Endothelial cell of umbilical vein (primary cell): ENCODE measurements around the gene WDR11. TPM values are rescaled to one million over a fixed set of nuclear protein-coding genes. Genes with fewer than 3 reads are reported as not detected.

ENCODE experiments used
- BruUV-seq: library from RNA; stranded (reverse); fragments of 400-500 nt; replicated peaks from 2 replicates; lab custom pipeline; 2021; lab: Mats Ljungman, UMichigan
- CTCF ChIA-PET: fragments of 300-600, 350-600 bp; sonication (Branson Sonifier 250); formaldehyde crosslinking; loops from one replicate; lab custom pipeline; 2021; ENCODE audit warnings: antibody characterized with exemption, inconsistent platforms; lab: Charles Lee
- POLR2A ChIA-PET: fragments of 300-600, 350-600 bp; sonication (Branson Sonifier 250); formaldehyde crosslinking; loops from one replicate; lab custom pipeline; 2021; ENCODE audit warnings: antibody characterized with exemption, inconsistent platforms; lab: Charles Lee
- DNase-seq: peaks from one replicate; pipeline ENCODE4 v3.0.0-alpha.2; 2011; ENCODE audit warnings: low read depth, low spot score
- FAIRE-seq: peaks from 2 replicates; lab custom pipeline; 2011; peaks lifted over from hg19 to GRCh38; lab: Jason Lieb, UNC
- H2AFZ ChIP-seq: 2 replicates; pipeline ENCODE4 v1.6.0; 2012; ENCODE audit warnings: low read depth, low read length, control low read depth, inconsistent platforms
- H3K27ac ChIP-seq: 2 replicates; pipeline ENCODE4 v1.5.1; 2011; ENCODE audit warnings: low read depth, mild to moderate bottlenecking, control low read depth, low read length, moderate library complexity; ENCODE audit not compliant: insufficient read depth
- H3K27me3 ChIP-seq, 2 experiments: 2 replicates each; pipeline versions ENCODE4 v1.6.0 to v1.6.1; 2011; ENCODE audit warnings: low read length in 2 of 2, mixed read lengths in 1 of 2; ENCODE audit not compliant: control insufficient read depth in 2 of 2, insufficient read depth in 2 of 2
- H3K36me3 ChIP-seq, 2 experiments: 2 replicates in 1 of 2; 3 replicates in 1 of 2; pipeline ENCODE4 v1.5.1; 2011; ENCODE audit warnings: low read length in 2 of 2, mild to moderate bottlenecking in 1 of 2, moderate library complexity in 1 of 2; ENCODE audit not compliant: control insufficient read depth in 2 of 2, insufficient read depth in 2 of 2; ENCODE audit errors: extremely low read depth in 1 of 2
- H3K4me1 ChIP-seq: 3 replicates; pipeline ENCODE4 v1.5.1; 2011; ENCODE audit warnings: mild to moderate bottlenecking, low read length; ENCODE audit not compliant: control insufficient read depth, insufficient read depth; ENCODE audit errors: extremely low read depth
- H3K4me2 ChIP-seq: 2 replicates; pipeline ENCODE4 v1.6.1; 2011; ENCODE audit warnings: low read length, control low read depth, mixed read lengths; ENCODE audit not compliant: insufficient read depth
- H3K4me3 ChIP-seq, 3 experiments: fragments of 200-600 bp in 1 of 3; sonication (generic), shearing (Covaris generic) in 1 of 3; replicated peaks in 1 of 3; 2 replicates each; pipeline ENCODE4 v1.5.1; 2011 to 2016; ENCODE audit warnings: control low read depth in 3 of 3, low read length in 3 of 3, mild to moderate bottlenecking in 2 of 3, inconsistent platforms in 1 of 3, low read depth in 1 of 3, moderate library complexity in 1 of 3; ENCODE audit not compliant: insufficient read depth in 1 of 3
- H3K79me2 ChIP-seq: 2 replicates; pipeline ENCODE4 v1.6.0; 2012; ENCODE audit warnings: low read length, inconsistent platforms; ENCODE audit not compliant: control insufficient read depth, insufficient read depth
- H3K9ac ChIP-seq: replicated peaks from 2 replicates; pipeline ENCODE3; 2011; ENCODE audit warnings: low read length, control low read depth; ENCODE audit not compliant: insufficient read depth; ENCODE audit errors: extremely low read depth
- H3K9me1 ChIP-seq: replicated peaks from 3 replicates; pipeline ENCODE4 v1.6.0; 2011; ENCODE audit warnings: mild to moderate bottlenecking, low read length; ENCODE audit not compliant: control insufficient read depth, insufficient read depth; ENCODE audit errors: extremely low read depth
- H3K9me3 ChIP-seq: replicated peaks from 2 replicates; pipeline ENCODE4 v1.5.1; 2012; ENCODE audit warnings: low read length, inconsistent platforms; ENCODE audit not compliant: control insufficient read depth, insufficient read depth
- H4K20me1 ChIP-seq: replicated peaks from 2 replicates; pipeline ENCODE3; 2011; ENCODE audit warnings: mild to moderate bottlenecking, low read length; ENCODE audit not compliant: control insufficient read depth, insufficient read depth; ENCODE audit errors: extremely low read depth
- EZH2 ChIP-seq: IDR thresholded peaks from 2 replicates; pipeline ENCODE4 v1.6.1; 2012; ENCODE audit warnings: borderline replicate concordance, low read depth, mild to moderate bottlenecking, moderate library complexity, low read length, inconsistent platforms; ENCODE audit not compliant: severe bottlenecking
- FOS ChIP-seq: IDR thresholded peaks from 2 replicates; pipeline ENCODE4 v1.6.1; 2011; ENCODE audit warnings: mild to moderate bottlenecking, low read length, moderate library complexity, borderline replicate concordance; ENCODE audit not compliant: insufficient read depth
- GATA2 ChIP-seq: IDR thresholded peaks from 2 replicates; pipeline ENCODE4 v1.7.0; 2011; ENCODE audit warnings: low read depth, mild to moderate bottlenecking, moderate library complexity, mixed read lengths, low read length; ENCODE audit not compliant: insufficient read length, insufficient read depth
- JUN ChIP-seq: IDR thresholded peaks from 2 replicates; pipeline ENCODE4 v1.6.1; 2011; ENCODE audit warnings: borderline replicate concordance, low read depth; ENCODE audit not compliant: insufficient read length, insufficient read depth
- MYC ChIP-seq: IDR thresholded peaks from one replicate; pipeline ENCODE4 v1.6.1; 2011; ENCODE audit warnings: mild to moderate bottlenecking, low read depth, low read length
- POLR2A ChIP-seq: IDR thresholded peaks from 2 replicates; pipeline ENCODE4 v1.6.1; 2012; ENCODE audit warnings: low read depth, mild to moderate bottlenecking, control low read depth, low read length
- POLR2AphosphoS5 ChIP-seq: IDR thresholded peaks from 2 replicates; pipeline ENCODE4 v1.6.1; 2012; ENCODE audit warnings: low read depth, mild to moderate bottlenecking, control low read depth, low read length, moderate library complexity; ENCODE audit not compliant: insufficient read depth
- dilution Hi-C: fragments of 300-500 bp; cut with MboI; formaldehyde crosslinking; loops from one replicate; pipeline ENCODE4 v1.15.0; 2019; ENCODE audit warnings: low sequenced_read_pairs; ENCODE audit not compliant: extremely low pct_ligation_motif_present
- intact Hi-C: fragments of 100-400 bp; cut with micrococcal nuclease; formaldehyde crosslinking; loops from one replicate; pipeline ENCODE4 v1.10.0; 2022
- polyA plus RNA-seq, 4 experiments: library from polyadenylated mRNA; depleted of rRNA in 3 of 4; stranded (reverse) in 3 of 4; unstranded in 1 of 4; fragments of >200 nt; gene quantifications; 2 replicates each; pipeline versions ENCODE4 v1.2.1 to v1.2.3, GENCODE V29; 2011 to 2012; ENCODE audit warnings: missing spikeins in 1 of 4
- total RNA-seq: library from RNA; stranded (reverse); gene quantifications from 2 replicates; pipeline ENCODE4 v1.2.3, GENCODE V29; 2021
- TF ChIP-seq, protein P1 (sequence below), 2 donors: IDR thresholded peaks; 1 replicate in 1 of 2; 2 replicates in 1 of 2; pipeline ENCODE4 v1.5.1; 2011; ENCODE audit warnings: low read length in 2 of 2, mild to moderate bottlenecking in 2 of 2, moderate library complexity in 2 of 2, control low read depth in 1 of 2, inconsistent platforms in 1 of 2, low read depth in 1 of 2; ENCODE audit not compliant: insufficient read depth in 1 of 2; ENCODE audit errors: extremely low read depth in 1 of 2
- TF ChIP-seq, protein P2 (sequence below): IDR thresholded peaks from 2 replicates; pipeline ENCODE4 v1.6.1; 2011; ENCODE audit not compliant: insufficient read depth, insufficient read length

The WDR11 gene
- total and polyA plus RNA-seq, 2 donors (not counting 3 experiments of a cell fraction or from before 2014, with no cell fraction given) = 63.6 to 73.9 TPM

DNA sequence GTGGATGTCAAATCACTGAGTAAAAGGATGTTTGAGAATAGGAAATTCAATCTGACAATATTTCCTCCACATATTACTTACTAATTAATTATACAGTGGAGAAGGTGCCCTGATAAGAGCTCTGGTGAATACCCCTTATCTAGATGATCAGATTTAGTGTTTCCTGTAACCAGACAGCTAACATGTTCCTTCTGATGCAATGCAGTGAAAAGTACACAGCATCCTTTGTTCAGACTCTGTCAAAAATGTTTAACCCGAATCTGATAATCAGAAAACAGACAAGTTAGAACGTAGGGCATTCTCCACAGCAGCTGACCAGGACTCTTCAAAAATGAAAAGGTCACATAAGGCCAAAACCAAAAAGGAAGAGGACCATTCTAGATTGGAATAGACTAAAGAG, 46.2 kb downstream of the WDR11 start:
- Histone ChIP-seq H3K4me1 (no peaks in the 10 kb centered on the region), H3K4me3 (no peak overlapping the region), H3K9me1 (no peaks in the 10 kb centered on the region), H3K36me3 (peaks cover 3 to 8% of the 10 kb centered on the region in 2 experiments), H3K9me3 (no peaks in the 10 kb centered on the region), H4K20me1 (peaks cover 3% of the 10 kb centered on the region), H3K79me2 (no peaks in the 10 kb centered on the region), H3K27ac (no peak overlapping the region), H3K9ac (no peak overlapping the region), H3K4me2 (no peak overlapping the region), H2AFZ (no peak overlapping the region), H3K27me3 (no peaks in the 10 kb centered on the region)
- TF ChIP-seq, protein P1, sequence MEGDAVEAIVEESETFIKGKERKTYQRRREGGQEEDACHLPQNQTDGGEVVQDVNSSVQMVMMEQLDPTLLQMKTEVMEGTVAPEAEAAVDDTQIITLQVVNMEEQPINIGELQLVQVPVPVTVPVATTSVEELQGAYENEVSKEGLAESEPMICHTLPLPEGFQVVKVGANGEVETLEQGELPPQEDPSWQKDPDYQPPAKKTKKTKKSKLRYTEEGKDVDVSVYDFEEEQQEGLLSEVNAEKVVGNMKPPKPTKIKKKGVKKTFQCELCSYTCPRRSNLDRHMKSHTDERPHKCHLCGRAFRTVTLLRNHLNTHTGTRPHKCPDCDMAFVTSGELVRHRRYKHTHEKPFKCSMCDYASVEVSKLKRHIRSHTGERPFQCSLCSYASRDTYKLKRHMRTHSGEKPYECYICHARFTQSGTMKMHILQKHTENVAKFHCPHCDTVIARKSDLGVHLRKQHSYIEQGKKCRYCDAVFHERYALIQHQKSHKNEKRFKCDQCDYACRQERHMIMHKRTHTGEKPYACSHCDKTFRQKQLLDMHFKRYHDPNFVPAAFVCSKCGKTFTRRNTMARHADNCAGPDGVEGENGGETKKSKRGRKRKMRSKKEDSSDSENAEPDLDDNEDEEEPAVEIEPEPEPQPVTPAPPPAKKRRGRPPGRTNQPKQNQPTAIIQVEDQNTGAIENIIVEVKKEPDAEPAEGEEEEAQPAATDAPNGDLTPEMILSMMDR (IDR thresholded peaks at IDR 0.05; ENCODE audit: extremely low read depth in 1 of 2, insufficient read depth in 1 of 2, low read depth in 1 of 2, low read length in 2 of 2) = no peak
- TF ChIP-seq GATA2 (no peak), MYC (no peak), EZH2 (no peak), JUN (no peak), FOS (no peak), POLR2AphosphoS5 (no peak), POLR2A (no peak)
- TF ChIP-seq, protein P2, sequence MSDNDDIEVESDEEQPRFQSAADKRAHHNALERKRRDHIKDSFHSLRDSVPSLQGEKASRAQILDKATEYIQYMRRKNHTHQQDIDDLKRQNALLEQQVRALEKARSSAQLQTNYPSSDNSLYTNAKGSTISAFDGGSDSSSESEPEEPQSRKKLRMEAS = no peak
- no TSS peak for BruUV-seq
- DNase-seq (no peak), FAIRE-seq (no peak)
- POLR2A ChIA-PET = no interaction called here
- intact Hi-C loops = no loop called here
- CTCF ChIA-PET = no interaction called here
- dilution Hi-C loops = no loop called here
